ENCODE measurements around the gene PLXNA4.

Gene PLXNA4

DNA sequence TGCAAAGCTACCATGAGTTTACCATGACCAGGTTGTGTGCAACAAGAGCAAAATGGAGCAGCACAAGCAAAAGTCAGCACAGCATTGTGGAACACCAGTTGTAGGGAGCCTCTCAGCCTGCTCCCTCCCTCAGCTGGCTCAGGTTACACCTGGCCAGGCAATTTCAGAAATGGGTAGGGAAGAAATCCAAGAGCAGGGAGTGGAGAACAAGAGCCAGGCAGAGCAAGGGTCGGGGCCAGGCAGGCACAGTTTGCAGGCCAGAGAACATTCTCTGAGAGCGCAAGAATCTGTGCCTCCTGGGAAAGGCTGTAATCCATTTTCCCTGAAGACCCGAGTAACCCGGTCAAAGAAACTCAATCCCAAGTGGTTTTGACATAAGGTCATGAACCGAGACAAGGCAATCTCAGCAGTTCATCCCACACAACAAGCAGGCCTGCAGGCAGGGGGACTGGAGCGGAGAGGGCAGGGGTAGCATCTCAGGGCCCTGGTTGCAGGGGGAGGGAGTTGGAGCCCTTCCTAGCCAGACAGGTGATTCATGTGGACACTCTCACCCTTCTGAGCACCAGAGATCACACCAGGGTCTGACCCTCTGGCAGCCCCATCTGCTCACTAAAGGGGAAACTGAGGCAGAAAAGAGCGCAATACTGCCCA, 258.4 kb downstream of the PLXNA4 start:
- no peak for DNase-seq (ENCODE audit: low read depth)

DNA sequence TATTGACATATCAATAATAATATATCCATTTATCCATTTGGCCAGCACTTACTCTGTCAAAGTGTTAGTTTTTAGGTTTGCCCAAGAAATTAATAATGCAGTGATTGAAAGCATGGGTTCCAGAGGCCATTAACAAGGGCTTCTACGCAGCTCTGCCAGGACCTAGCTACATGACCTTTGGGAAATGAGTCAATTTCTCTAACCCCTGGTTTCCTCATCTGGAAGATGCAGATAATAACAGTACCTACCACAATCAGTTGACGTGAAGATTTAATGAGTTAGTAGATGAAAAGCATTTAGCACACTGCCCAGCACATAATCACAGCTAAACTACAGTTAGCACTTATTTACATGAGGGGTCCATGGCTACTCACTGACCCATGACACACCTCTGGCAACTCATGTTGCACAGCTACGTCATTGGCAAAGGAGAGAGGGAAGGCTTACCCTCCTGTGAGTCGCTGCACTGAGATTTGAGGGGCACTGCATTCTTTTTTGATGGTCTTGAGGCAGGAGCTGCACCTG, 263.7 kb downstream of the PLXNA4 start:
- no peak for DNase-seq (ENCODE audit: low read depth)

DNA sequence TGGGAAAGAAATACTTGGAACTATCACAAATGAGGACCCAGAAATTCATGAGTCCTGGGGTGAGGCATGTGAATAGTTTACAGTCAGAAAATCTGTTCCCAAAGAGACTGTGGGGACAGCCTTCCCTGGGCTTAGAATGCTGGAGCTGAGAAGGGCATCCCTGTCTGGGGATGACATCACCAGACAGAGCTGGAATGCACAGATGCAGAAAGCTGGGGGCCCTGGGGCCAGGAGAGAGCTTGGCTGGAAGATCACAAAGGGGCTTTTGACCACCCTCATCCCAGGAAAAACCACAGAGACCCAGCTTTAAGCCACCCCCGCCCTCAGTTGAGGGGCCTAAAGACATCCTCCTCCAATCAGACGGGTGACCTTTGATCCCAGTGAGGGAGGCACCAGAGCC, 264.5 kb downstream of the PLXNA4 start:
- no peak for DNase-seq (ENCODE audit: low read depth)

DNA sequence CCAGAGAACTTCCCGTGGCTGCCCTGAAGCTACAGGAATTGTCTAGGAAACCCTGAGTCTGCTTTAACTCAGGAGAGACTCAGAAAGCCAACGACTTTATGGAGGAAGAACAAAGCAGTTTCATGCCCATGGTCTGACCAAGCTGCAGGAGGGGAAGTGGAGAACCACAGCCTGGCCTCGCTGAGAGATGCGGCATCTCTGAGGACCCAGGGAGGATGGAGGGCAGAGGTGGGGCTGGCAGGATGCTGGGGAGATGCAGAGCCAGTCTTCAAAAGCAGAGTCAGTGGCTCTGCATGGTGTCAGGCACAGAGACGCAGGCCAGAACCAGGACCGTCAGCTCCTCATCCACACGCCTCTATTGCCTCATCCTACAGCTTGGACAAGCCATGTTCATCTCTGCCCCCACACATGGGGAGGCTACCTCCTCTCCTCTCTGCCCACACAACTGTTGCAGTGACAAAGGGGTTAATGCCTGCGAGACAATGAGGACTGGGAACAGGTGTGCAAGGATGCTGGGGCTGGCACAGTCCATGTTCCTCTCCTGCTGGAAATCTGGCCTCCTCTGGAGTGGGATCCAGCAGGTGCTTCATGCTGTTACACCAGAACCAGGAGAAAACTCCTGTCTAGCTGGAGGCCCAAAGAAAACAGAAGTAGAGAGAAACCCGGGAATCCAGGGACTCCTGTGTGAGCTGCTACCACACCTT, 267.0 kb downstream of the PLXNA4 start:
- DNase-seq (ENCODE audit: low read depth): no peak

DNA sequence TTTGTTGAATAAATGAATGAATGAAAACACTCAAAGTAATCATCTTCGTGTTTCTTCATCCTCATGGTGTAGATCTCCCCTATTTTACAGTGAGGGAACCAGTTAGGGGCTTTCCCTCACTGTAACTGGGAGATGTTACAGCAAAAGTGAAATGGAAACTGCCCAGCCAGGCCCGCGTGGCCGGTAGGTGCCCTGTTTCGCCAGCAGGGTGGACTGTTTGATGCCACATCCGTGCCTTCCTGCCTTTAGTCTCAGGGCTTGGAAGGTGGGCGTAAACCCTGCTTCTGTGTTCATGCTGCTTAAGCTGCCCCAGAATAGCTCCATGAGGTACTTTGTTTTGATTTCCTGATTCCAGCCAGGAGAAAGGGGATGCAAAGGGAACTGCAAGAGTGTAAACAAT, 268.8 kb downstream of the PLXNA4 start:
- DNase-seq (ENCODE audit: low read depth): no peak

DNA sequence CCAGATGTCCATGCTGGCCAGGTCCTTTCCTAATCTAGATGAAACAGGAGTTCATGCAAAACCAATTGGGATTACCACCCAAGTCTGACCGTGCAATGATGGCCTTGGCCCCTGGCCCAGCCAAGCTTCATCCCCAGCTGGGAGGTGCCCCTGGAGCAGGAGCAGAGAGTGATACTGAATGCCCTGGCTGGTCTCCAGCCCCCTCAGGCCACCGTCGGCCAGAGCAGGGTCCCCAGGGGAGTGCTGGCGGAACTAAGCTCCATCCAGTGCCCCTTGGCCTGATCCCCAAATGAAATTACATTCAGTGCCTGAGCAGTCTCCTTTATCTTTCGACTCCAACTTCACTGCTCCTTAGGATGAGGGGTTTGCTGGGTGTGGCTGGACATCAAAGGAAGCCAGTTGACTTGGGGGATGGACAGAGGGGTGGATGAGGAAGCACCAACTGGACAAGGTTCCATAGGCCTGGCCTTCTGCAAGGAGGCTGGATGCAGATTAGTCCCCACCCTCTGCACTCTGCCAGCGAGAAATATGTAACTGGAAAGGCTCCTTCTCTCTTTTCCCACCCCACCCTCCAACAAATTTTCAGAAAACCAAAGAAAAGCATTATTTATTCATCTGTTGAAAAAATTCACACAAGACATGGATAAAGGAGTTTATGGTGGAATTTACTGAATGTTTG, 275.5 kb downstream of the PLXNA4 start:
- no peak for DNase-seq (ENCODE audit: low read depth)

DNA sequence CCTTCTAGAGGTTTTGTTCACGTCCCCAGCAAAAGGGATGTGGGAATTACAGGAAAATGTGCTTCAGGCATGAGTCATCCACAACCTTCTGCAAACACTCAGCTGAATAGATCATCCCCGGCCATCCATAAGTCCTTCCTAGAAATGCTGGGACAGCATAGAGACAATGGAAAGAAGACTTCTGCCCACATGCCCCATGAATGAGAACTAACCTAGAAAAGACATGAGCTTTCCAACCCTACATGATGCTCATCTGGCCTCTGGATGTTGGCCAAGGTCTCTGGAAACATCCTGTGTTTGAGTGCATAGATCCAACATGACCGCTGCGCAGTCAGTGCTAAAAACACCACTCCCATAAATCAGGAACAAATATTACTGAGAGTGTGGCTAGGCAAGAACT, 277.5 kb downstream of the PLXNA4 start:
- DNase-seq (ENCODE audit: low read depth): no peak

DNA sequence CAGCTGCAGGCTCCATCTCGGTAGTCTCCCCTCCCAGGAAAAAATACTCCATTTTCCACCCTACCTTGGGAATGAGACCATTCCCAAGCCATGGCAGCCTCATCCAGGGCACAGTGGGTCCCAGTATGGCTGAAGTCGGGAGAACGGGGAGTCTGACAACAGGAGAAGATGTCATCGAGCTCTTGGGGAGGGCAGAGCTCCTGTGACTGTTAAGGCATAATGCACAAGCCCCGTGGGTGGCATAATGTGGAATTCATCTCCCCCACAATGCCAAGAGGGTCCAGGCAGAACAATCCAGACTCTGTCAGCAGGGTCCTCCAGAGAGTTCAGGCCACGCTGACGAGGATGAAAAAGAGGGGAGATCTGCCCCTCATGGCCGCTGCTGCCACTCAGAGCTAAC, 279.4 kb downstream of the PLXNA4 start:
- no peak for DNase-seq (ENCODE audit: low read depth)

DNA sequence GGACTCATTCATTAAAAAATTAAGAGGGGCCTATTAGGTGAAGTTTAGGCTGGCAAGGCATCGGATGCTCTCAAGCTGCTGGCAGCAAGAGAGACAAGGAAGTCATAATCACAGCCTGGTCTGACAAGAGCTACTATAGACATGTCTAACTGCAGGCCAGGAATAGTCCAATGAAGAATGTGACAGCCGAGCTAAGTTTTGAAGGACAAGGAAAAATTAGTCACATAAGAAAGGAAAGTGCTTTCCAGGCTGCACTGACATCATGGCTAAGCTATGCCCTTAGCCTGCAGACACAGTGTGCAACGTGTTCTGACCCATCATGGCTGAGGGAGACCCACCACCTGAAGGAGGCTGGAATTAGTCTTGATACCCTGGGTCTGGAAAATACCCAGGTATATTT, 281.1 kb downstream of the PLXNA4 start:
- DNase-seq (ENCODE audit: low read depth): no peak

DNA sequence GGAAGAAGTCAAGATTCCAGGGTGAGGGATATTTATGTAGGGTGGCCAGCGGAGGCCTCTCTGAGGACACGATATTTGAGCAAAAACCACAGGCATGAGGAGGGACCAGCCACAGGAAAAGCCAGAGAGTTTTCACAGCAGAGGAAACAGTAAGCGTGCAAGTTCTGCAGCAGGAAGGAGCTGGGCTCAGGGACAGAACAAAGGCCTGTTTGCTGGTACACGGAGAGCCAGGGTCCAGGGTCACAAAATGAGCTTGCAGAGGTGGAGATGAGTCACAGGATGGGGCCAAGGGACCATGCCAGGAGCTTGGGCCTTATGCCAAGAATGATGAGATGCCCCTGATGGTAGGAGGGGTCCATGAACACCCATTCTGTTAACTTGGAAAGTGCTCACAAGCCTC, 283.5 kb downstream of the PLXNA4 start:
- no peak for DNase-seq (ENCODE audit: low read depth)

DNA sequence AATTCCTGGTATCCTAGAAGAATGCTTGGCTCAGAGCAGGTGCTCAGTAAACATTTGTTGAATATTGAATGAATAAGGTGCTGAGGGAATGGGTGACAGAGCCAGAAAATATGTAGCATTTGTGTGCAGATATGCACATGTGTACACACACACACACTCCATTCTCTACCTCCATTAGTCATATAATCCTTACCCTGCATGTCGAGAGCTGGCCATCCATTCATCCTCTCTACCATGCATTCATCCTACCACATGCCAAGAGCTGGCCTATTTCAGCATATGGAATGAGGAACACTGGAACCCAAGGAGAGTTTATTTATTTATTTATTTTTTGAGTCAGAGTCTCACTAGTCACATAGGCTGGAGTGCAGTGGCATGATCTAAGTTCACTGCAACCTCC, 284.8 kb downstream of the PLXNA4 start:
- DNase-seq (ENCODE audit: low read depth): no peak

DNA sequence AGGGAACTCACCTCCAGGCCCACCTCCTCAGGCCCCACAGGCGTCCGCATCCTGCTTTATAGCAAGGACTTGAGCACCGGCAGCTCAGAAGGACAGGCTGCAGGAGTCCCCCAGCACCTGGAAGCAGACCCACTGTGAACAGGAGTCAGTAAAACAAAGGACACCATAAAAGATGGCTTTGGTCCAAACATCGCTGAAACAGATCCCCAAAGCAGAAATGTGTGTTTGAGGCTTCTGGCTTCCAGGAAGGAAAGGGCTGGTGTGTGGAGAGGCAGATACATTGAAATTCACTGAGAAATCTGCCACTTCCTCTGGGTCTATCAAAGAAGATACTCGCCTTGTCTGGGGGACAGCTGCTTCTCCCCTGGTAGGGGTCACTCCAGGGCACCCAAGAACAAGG, 286.2 kb downstream of the PLXNA4 start:
- no peak for DNase-seq (ENCODE audit: low read depth)

DNA sequence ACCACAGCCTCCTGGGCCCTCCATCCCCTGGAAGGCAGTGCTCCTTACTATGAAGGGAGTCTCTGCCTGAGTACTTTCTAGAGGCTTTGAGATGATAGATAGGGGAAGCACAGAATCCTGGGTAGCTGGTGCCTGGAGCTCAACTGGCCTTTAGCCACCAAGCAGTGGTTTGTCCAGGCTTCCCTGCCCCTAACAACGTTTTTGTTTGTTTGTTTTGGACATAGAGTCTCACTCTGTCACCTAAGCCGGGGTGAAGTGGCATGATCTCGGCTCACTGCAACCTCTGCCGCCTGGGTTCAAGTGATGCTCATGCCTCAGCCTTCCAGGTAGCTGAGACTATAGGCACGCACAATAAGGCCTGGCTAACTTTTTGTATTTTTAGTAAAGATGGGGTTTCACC, 289.4 kb downstream of the PLXNA4 start:
- DNase-seq (ENCODE audit: low read depth): no peak

DNA sequence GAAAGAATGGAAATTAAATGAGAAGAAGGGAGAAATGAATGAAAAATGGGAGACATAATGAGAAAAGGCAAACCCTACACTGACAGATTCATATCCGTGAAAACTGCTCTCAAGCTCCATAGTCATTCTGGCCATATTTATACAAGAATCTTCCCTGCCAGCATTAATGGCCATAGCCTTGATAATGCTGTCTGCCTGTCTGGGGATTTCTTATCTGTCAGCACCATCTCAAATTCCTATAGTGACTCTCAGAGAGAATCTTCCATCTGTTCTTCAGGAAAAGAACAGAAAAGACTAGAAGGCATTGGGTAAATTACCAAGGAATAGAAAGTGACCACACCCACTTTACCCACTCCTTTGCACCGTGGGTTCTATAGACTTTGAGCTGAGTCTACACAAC, 295.9 kb downstream of the PLXNA4 start:
- DNase-seq (ENCODE audit: low read depth): no peak

DNA sequence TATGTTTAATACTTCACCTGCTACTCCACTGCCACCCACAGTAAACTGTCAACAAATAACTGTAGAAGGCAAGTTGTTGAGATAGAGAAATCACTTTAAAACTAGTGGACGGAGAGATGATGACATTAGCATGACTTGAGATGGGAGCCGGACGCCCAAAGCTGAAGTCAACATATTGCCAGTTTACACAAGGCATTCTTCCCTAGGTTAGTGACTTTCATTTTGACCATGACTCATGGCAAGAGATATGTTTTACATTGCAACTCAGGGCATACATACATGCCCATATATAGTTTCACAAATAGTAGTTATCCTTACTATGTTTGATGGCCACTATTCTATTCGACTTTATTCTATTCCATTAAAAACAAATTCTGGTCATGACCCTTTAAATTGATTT, 296.6 kb downstream of the PLXNA4 start:
- DNase-seq (ENCODE audit: low read depth): no peak

DNA sequence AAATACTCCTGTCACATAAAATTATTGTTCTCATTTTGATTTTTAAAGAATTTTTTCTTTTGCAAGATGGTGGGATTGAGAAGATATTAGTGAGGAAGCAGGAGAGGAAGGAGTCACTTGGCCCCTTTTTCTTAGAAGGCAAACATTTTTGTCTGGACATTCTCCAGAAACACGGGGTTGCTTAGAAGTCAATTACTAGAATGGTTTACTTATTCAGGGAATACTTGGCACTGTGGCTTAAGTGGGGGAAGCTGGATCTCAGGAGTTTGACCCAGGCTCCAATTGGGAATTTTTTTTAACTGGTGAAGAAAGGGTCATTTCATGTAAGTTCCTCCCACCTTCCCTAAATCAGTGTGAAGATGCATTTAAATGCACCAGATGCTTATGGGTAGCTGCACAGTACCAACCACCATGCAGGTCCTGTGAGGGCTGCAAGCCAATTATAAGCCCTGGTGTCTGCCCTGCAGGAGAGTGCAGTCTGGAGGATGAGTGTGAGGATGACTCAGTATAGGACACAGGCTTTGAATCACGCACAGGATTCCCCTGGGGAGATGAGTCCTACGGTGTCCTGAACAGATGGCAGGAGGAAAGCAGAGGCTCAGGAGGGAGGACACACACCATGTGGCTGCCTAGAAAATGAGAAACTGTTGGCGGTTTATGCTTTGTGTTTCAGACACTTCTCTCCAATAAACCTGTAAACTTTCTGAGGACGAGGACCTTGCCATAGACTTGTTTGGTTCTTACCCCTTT, 299.1 kb downstream of the PLXNA4 start:
- DNase-seq (ENCODE audit: low read depth): no peak

DNA sequence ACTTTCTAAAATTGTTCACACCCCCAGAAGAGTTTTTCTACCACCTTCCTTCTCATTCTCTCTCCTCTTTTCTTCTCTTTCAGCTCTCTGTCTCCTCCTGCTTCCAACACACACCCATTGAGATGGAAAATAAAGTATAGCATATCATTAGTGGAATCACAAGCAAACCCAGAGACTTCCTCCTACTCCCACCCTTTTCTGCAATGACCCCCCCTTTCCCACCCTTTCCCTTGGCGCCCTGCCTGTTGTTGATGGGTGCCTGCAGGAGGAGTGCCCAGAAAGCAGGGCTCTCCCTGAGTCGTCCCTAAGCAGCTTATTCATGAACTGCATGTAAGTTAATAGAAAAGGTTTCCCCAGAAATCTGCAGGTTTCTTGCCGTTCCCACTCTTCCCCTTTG, 300.0 kb downstream of the PLXNA4 start:
- DNase-seq (ENCODE audit: low read depth): no peak

DNA sequence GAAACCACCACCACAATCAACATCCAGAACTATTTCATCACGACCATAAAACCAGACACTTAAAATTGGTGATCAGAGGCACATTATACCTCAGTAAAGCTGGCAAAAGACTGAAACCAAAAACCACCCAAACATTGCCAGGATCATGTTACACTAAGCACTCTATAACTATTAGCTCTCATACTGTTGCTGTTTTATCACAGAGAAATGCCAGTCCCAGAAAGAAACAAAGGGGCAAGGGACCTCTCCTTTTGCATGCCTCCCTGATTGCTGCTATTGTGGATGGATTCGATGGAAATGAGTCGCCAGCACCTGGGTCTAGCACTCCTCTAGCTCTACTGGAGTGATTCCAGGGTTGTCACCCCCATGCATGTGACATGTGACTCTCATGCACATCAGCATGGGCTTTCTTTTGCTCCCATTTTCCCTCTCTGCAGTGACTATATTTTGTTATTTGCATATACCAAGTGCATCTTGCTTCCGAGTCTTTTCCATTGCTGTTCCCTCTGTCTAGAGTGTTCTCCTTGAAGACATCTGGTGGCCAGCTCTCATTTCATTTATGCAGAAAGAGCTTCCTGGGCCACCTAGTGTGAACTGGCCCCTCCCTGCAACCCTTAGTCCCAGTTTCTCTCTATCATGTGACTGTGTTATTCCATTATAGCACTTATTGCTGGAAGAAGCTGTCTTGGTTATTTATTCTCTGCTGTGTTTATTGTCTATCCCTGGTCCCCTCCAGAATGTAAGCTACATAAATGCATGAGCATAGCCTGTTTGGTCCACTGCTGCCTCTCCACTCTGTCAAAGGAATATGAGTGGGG, 300.6 kb downstream of the PLXNA4 start:
- no peak for DNase-seq (ENCODE audit: low read depth)

DNA sequence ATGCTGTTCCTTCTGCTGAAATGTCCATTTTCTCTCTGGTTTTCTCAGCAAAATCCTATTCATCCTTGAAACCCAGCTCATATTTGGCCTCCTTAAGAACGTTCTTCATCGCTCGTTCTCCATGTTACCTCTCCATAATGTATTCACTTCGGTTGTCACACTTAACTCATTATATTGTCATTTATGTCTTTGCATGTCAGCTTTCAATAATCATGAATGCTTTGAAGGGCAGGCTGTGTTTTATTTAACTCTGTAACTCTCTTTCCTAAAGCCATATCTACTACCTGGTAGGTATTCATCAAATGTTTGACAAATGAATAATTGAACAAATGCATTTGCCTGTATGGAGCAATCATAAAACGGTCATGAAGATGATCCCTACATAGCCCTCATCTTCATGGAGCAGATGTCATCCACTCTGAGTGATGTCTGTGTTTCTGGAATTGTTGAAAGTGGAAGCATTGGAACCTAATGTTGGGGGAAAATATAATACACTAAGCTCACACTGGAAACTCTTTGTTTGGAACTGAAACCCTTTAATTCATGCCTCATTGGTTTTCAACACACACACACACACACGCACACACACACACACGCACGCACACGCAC, 303.4 kb downstream of the PLXNA4 start:
- no peak for DNase-seq (ENCODE audit: low read depth)

DNA sequence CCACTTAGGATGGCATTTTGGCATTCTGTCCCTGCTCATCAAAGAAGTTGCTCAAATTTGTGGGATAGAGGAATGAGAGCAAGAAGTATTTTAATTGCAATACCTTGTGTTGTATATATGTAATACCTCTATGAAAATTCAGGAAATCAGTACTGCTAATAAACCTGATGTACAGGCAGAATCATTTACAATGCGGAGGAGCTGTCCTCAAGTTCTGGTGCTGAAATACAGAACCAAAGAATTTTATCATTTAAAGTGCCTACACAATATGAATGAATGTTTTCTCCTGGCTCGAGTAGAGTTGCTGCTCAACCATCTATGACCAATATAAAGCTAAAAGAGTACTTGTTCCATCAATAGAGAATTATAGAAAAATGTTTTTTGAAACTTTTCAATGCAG, 305.8 kb downstream of the PLXNA4 start:
- DNase-seq (ENCODE audit: low read depth): no peak

DNA sequence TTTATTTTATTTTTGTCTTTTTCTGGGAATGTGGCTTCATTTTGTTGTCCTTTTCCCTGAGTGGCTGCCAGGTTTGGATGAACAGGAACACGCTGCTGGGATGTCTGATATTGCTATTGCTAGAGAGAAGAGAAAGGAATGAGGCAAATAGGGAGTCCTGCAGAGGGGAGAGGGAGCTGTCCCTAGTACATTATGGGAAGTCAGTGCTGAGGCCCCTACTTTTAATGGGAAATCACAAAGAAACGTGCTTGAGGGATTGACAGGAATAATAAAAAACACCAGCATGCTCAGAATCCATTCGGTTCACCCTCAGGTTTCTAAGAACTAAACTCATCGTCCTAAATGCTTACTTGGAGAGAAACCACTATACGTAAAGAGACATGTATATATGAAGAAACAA, 306.6 kb downstream of the PLXNA4 start:
- DNase-seq (ENCODE audit: low read depth): no peak
